Adrenal gland (tissue), 5 donors: Measurements from ENCODE around the gene ATF6.
A peak's percentile ranks its signal among the peaks of the same experiment; 100 is the strongest.

Experiments used
- POLR2A ChIP-seq, 2 donors: fragments of 450-650 bp; IDR thresholded peaks; one replicate each; pipeline ENCODE4 v1.6.1; 2017; ENCODE audit warnings: antibody characterized with exemption in 2 of 2, mild to moderate bottlenecking in 2 of 2, moderate library complexity in 1 of 2
- TF ChIP-seq, protein P1 (sequence below), 6 experiments: fragments of 450-650 bp in 4 of 6; fragments of 200-600 bp in 2 of 6; sonication (generic) in 1 of 6; IDR thresholded peaks; 1 replicate in 5 of 6; 2 replicates in 1 of 6; pipeline versions ENCODE4 v1.5.1 to v1.8.0; 2016 to 2021; ENCODE audit warnings: antibody characterized with exemption in 6 of 6, mild to moderate bottlenecking in 2 of 6, moderate library complexity in 1 of 6
- donor health status: DM: no; HTN: no; CAD: no.

DNA sequence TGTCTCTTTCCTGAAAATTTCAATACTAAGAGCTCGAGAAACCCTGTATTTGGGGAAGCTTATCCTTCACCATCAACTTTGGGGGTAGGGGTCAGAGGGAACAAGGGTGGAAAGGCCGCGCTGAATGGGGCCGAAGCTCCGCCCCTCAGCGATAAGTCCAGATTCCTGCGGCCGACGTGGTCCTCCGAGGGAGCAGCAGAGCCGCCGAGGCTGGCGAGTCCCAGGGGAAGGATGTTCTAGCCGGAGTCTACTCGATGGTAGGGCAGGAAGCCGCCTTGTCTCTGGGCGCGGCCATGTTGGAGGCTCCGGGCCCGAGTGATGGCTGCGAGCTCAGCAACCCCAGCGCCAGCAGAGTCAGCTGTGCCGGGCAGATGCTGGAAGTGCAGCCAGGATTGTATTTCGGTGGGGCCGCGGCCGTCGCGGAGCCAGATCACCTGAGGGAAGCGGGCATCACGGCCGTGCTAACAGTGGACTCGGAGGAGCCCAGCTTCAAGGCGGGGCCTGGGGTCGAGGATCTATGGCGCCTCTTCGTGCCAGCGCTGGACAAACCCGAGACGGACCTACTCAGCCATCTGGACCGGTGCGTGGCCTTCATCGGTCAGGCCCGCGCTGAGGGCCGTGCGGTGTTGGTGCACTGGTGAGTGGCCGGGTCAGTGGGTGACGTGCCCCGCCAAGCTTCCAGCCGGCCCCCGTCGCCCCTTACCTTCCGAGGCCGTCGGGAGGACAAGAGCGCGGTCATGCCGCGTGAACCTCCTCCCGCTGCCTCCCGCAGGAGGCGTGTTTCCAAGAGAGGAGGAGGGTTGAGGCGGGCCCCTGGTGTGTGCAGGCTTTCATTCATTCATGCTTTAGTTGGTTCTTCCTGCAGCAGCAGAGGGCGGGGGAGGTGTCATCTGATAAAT is 16.4 kb upstream of the ATF6 start, which contains the start of gene DUSP12:
- TF ChIP-seq POLR2A (IDR thresholded peaks at IDR 0.05) = peak; percentile 10 to 70
- TF ChIP-seq, protein P1, sequence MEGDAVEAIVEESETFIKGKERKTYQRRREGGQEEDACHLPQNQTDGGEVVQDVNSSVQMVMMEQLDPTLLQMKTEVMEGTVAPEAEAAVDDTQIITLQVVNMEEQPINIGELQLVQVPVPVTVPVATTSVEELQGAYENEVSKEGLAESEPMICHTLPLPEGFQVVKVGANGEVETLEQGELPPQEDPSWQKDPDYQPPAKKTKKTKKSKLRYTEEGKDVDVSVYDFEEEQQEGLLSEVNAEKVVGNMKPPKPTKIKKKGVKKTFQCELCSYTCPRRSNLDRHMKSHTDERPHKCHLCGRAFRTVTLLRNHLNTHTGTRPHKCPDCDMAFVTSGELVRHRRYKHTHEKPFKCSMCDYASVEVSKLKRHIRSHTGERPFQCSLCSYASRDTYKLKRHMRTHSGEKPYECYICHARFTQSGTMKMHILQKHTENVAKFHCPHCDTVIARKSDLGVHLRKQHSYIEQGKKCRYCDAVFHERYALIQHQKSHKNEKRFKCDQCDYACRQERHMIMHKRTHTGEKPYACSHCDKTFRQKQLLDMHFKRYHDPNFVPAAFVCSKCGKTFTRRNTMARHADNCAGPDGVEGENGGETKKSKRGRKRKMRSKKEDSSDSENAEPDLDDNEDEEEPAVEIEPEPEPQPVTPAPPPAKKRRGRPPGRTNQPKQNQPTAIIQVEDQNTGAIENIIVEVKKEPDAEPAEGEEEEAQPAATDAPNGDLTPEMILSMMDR (IDR thresholded peaks at IDR 0.05) = peak in 3 of 6 experiments; percentile 5 to 8 (median 7)
